Activated CD4-positive, alpha-beta T cell treated with anti-CD3 and anti-CD28 coated beads, Interleukin-10, Interleukin-2, amounts not matched to agents 100 ng/mL and 50 ng/mL, durations not matched to agents 16 hours and 8 hours (primary cell): ENCODE data around the gene USP13.
A peak's percentile ranks its signal among the peaks of the same experiment; 100 is the strongest.

Experiments used
- DNase-seq: peaks from one replicate; pipeline ENCODE4 v3.0.0-alpha.2; 2020

Gene USP13

GRCh38 chr3:179806177-179806576 lies 153.3 kb downstream of the USP13 start:
- DNase-seq: no peak

GRCh38 chr3:179807588-179807987 lies 154.7 kb downstream of the USP13 start:
- DNase-seq: no peak

GRCh38 chr3:179809639-179810038 lies 156.8 kb downstream of the USP13 start:
- no peak for DNase-seq

GRCh38 chr3:179811321-179812095 lies 158.7 kb downstream of the USP13 start:
- DNase-seq: peak; percentile 54

GRCh38 chr3:179812096-179812382 lies 159.2 kb downstream of the USP13 start:
- no peak for DNase-seq

GRCh38 chr3:179819379-179819778 lies 166.5 kb downstream of the USP13 start:
- DNase-seq: no peak

- no peak for DNase-seq
These were observed 169.5 kb downstream of the USP13 start for GRCh38 chr3:179822296-179822695.

- no peak for DNase-seq
These were observed 172.8 kb downstream of the USP13 start for GRCh38 chr3:179825527-179826246.

- DNase-seq: no peak
These were observed 173.4 kb downstream of the USP13 start for GRCh38 chr3:179826247-179826637.

GRCh38 chr3:179828738-179829137 lies 175.9 kb downstream of the USP13 start:
- DNase-seq: no peak

GRCh38 chr3:179829401-179829800 lies 176.6 kb downstream of the USP13 start:
- DNase-seq: no peak

- DNase-seq: no peak
These were observed 179.6 kb downstream of the USP13 start for GRCh38 chr3:179832333-179832854.

- DNase-seq: no peak
These were observed 180.5 kb downstream of the USP13 start for GRCh38 chr3:179833294-179833693.

- no peak for DNase-seq
These were observed 184.5 kb downstream of the USP13 start for GRCh38 chr3:179837374-179837773.
